Tibial nerve (tissue), 4 donors: ENCODE data around the gene ARAP3. TPM values are rescaled to one million over a fixed set of nuclear protein-coding genes. Genes with fewer than 3 reads are reported as not detected.
A peak's percentile ranks its signal among the peaks of the same experiment; 100 is the strongest.
"Not testable (repeated sequence)": the region's sequence is repeated elsewhere in the genome, so short reads cannot be mapped to it uniquely, and the experiment has no call there.

Experiments
- DNase-seq, 2 donors: peaks; one replicate each; pipeline ENCODE4 v3.0.0-alpha.2; 2019; ENCODE audit warnings: low spot score in 2 of 2
- H3K27ac ChIP-seq, 4 donors: fragments of 200-600 bp; sonication (generic) in 3 of 4; one replicate each; pipeline ENCODE4 v1.5.1; 2017 to 2019; ENCODE audit warnings: mild to moderate bottlenecking in 1 of 4
- H3K27me3 ChIP-seq, 2 donors: fragments of 200-600 bp; sonication (generic) in 1 of 2; one replicate each; pipeline versions ENCODE4 v1.5.1 to v1.6.0; 2017 to 2019
- H3K36me3 ChIP-seq, 3 donors: fragments of 200-600 bp; sonication (generic); one replicate each; pipeline ENCODE4 v1.5.1; 2018 to 2019
- H3K4me1 ChIP-seq, 4 donors: fragments of 200-600 bp; sonication (generic) in 3 of 4; one replicate each; pipeline ENCODE4 v1.5.1; 2017 to 2019
- H3K4me3 ChIP-seq, 4 donors: fragments of 200-600 bp; sonication (generic) in 3 of 4; one replicate each; pipeline ENCODE4 v1.5.1; 2017 to 2019; ENCODE audit warnings: mild to moderate bottlenecking in 1 of 4, moderate library complexity in 1 of 4
- H3K9me3 ChIP-seq, 4 donors: fragments of 200-600 bp; sonication (generic) in 3 of 4; one replicate each; pipeline ENCODE4 v1.5.1; 2017 to 2019
- CTCF ChIP-seq, 5 experiments: fragments of 200-600 bp in 3 of 5; fragments of 450-650 bp in 2 of 5; sonication (generic) in 3 of 5; IDR thresholded peaks; one replicate each; pipeline ENCODE4 v1.5.1; 2016 to 2019; ENCODE audit warnings: antibody characterized with exemption in 5 of 5, mild to moderate bottlenecking in 3 of 5, moderate library complexity in 2 of 5
- EP300 ChIP-seq, 2 donors: sonication (generic); formaldehyde crosslinking; IDR thresholded peaks; one replicate each; pipeline ENCODE4 v1.6.1; 2017; ENCODE audit warnings: antibody characterized with exemption in 2 of 2, mild to moderate bottlenecking in 1 of 2
- POLR2A ChIP-seq, 2 donors: fragments of 450-650 bp; IDR thresholded peaks; one replicate each; pipeline ENCODE4 v1.6.1; 2017; ENCODE audit warnings: antibody characterized with exemption in 2 of 2, mild to moderate bottlenecking in 2 of 2, moderate library complexity in 2 of 2
- WGBS, 2 donors: methylation state at CpG; one replicate each; pipeline ENCODE4 v1.1.5; 2018; 5-methylcytosine and 5-hydroxymethylcytosine counted together
- total RNA-seq, 4 donors: library from RNA; depleted of rRNA; stranded (reverse); fragments of >200 nt; gene quantifications; one replicate each; pipeline ENCODE4 v1.1.0, GENCODE V29; 2016

The ARAP3 gene
- 10 to 100 TPM in 2 of 4 donors, 1 to 10 TPM in 2; 4.4 to 11.8 (median 9.4) TPM for total RNA-seq

DNA sequence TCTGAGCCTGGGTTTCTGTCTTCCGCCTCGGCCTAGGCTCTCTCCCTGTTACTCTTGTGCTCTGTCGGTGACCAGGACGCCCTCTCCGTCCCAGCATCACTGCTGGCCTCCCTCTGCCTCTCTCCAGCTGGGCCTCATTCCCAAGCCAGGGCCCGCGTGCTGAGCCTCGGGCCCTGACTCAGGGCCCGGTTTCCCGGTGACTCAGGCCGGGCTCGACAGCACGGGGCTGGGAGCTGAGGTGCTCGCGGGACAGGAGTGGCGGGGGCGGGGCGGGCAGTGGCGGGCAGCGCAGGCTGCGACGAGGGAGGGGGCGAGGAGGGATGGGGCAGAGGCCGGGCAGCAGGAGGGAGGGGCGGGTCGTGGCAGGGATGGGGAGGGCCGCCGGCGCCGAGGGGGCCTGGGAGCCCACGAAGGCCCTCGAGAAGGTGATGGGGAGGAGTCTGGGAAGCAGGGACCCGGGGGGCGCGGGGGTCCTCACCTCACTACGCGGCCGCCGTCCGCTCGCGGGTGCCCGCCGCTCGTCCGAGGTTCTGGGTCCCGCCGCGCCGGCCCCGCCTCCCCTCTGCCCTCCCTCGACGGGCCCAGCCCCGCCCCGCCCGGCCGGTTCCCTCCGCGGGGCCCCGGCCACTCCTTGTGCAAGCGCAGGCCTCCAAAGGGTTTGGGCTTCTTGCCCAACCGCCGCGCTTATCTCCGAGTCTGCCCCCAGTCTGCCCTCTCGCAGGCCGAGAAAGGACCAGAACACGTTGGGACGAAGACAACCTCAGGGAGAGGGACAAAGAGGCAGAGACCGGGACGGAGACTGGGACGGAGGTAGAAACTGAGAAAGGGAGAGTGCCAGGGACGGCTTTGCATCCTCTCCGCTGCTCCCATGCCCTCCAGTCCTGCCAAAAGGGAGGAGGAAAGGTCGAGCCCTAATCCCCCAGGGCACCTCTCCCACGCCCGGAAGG lies at the start of gene ARAP3:
ARAP3 (minus strand) TSS at position 536 of the 947 bp plus-strand sequence. CDS start 1,744 bp downstream, outside the sequence.
- peaks cover 0 to 5% (median 0%) of the 10 kb centered on the region in 3 donors for H3K36me3 ChIP-seq
- peak within 1 kb of the TSS; percentile 36 to 66 (median 53) for H3K4me3 ChIP-seq
- DNase-seq: peak; percentile 56
- WGBS, 2 donors: 3 to 5% methylated on average over 39 to 70 of the region's 77 CpGs
- no peaks in the 10 kb centered on the region for H3K27me3 ChIP-seq
- TF ChIP-seq EP300 (IDR thresholded peaks at IDR 0.05) (no peak), POLR2A (IDR thresholded peaks at IDR 0.05) (peak in 1 of 2 donors; percentile 33), CTCF (IDR thresholded peaks at IDR 0.05) (no peak)
- H3K4me1 ChIP-seq: peaks cover 0 to 40% (median 13%) of the 10 kb centered on the region in 4 donors
- no peaks in the 10 kb centered on the region for H3K9me3 ChIP-seq
- peak within 1 kb of the TSS; percentile 25 to 89 (median 81) for H3K27ac ChIP-seq

- 54 to 57% methylated on average over 6 of the region's 6 CpGs for WGBS, 2 donors
- H3K27me3 ChIP-seq: no peaks in the 10 kb centered on the region
These were observed 47.5 kb upstream of the ARAP3 start for GRCh38 chr5:141729387-141730006.

DNA sequence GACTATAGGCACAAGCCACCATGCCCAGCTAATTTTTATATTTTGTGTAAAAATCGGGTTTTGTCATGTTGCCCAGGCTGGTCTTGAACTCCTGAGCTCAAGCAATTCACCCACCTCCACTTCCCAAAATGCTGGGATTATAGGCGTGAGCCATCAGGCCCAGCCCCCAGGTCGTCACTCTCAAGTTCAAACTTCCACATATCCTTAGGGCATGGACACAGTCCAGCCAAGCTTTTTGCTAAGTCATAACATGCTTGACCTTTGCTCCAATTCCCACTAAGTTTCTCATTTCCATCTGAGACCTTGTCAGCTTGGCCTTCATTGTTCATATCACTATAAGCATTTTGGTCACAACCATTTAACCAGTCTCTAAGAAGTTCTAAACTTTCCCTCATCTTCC lies 43.9 kb upstream of the ARAP3 start:
- TF ChIP-seq EP300 (IDR thresholded peaks at IDR 0.05): no peak
- no peak for TF ChIP-seq POLR2A (IDR thresholded peaks at IDR 0.05)
- no peak for TF ChIP-seq CTCF (IDR thresholded peaks at IDR 0.05)
- no peaks in the 10 kb centered on the region for H3K36me3 ChIP-seq
- no peak for DNase-seq
- no peaks in the 10 kb centered on the region for H3K27me3 ChIP-seq
- H3K4me3 ChIP-seq: no peak overlapping the region
- H3K4me1 ChIP-seq: no peaks in the 10 kb centered on the region
- no peak overlapping the region for H3K27ac ChIP-seq
- H3K9me3 ChIP-seq: no peaks in the 10 kb centered on the region
- WGBS, 2 donors: 48 to 62% methylated on average over 3 of the region's 3 CpGs

More at GRCh38 chr5:141729387-141730006, 47.5 kb upstream of the ARAP3 start:
- no peaks in the 10 kb centered on the region for H3K36me3 ChIP-seq
- TF ChIP-seq POLR2A (IDR thresholded peaks at IDR 0.05): no peak
- no peak for TF ChIP-seq CTCF (IDR thresholded peaks at IDR 0.05)
- no peak for TF ChIP-seq EP300 (IDR thresholded peaks at IDR 0.05)
- H3K9me3 ChIP-seq: no peaks in the 10 kb centered on the region
- DNase-seq: no peak
- H3K4me1 ChIP-seq: no peaks in the 10 kb centered on the region
- H3K4me3 ChIP-seq: no peak overlapping the region
- no peak overlapping the region for H3K27ac ChIP-seq

GRCh38 chr5:141725174-141725573 lies 43.1 kb upstream of the ARAP3 start:
- not testable (repeated sequence) for H3K36me3 ChIP-seq, H3K9me3 ChIP-seq, H3K4me3 ChIP-seq, H3K4me1 ChIP-seq, H3K27ac ChIP-seq, H3K27me3 ChIP-seq, DNase-seq
- WGBS, 2 donors: 82 to 87% methylated on average over 5 of the region's 5 CpGs

DNA sequence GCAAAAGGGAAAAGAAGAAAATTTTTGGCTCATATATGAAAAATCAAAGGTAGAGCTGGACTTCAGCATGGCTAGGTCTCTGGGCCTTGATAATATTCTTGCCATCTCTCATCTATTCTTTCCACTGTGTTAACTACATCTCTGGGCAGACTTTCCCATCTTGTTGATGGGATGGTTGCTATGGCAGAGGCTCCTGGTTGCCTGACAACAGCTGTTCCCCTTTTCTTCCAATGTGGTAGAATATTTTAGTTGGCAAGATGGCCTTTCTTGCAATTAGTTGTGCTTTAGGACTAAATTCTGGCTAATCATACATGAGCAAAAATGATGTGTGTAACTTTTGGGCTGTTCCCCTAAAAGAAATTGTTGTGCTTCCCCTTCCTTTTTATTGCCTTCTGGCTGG lies 40.2 kb upstream of the ARAP3 start:
- Histone ChIP-seq H3K4me1 (no peaks in the 10 kb centered on the region), H3K9me3 (no peaks in the 10 kb centered on the region), H3K27me3 (peaks cover 0 to 3% of the 10 kb centered on the region in 2 donors), H3K4me3 (no peak overlapping the region), H3K36me3 (no peaks in the 10 kb centered on the region), H3K27ac (no peak overlapping the region)
- TF ChIP-seq EP300 (IDR thresholded peaks at IDR 0.05) (no peak), POLR2A (IDR thresholded peaks at IDR 0.05) (no peak), CTCF (IDR thresholded peaks at IDR 0.05) (no peak)
- DNase-seq: no peak
